Measurements from ENCODE around the gene CCDC33.
A peak's percentile ranks its signal among the peaks of the same experiment; 100 is the strongest.

CCDC33 gene

GRCh38 chr15:74311734-74312444 lies 75.8 kb downstream of the CCDC33 start:
- DNase-seq (ENCODE audit: low read depth) = peak; percentile 54

DNA sequence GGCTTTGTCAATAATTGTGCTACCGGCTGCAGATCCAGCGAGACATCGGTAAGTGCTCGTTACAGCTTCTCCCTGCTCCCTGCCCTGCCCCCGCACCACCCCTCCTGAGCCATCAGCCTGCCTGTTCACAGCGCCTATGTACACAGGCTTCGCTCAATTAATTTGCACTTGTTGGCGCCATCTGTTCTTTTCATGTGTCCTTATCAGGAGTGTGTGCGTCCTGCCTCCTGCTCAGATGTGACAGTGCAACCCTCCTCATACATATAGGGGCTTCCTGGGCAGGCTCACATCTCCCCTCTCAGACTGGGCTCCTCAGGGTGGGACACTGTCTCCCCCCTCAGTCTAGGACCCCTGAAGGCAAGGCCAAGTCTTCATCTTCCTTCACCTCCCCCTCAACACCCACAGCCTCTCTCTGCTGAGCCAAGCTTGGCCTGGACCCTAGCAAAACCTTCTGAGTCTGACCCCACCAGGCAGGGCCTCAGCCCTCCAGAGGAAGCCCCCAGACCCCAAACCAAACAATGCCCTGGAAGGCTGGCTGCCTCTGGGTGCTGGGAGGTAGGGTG lies 76.4 kb downstream of the CCDC33 start:
- no peak for DNase-seq (ENCODE audit: low read depth)

- no peak for DNase-seq (ENCODE audit: low read depth)
Observed at GRCh38 chr15:74313889-74314288, 77.8 kb downstream of the CCDC33 start.

GRCh38 chr15:74314795-74315438 lies 78.8 kb downstream of the CCDC33 start:
- DNase-seq (ENCODE audit: low read depth) = no peak

DNA sequence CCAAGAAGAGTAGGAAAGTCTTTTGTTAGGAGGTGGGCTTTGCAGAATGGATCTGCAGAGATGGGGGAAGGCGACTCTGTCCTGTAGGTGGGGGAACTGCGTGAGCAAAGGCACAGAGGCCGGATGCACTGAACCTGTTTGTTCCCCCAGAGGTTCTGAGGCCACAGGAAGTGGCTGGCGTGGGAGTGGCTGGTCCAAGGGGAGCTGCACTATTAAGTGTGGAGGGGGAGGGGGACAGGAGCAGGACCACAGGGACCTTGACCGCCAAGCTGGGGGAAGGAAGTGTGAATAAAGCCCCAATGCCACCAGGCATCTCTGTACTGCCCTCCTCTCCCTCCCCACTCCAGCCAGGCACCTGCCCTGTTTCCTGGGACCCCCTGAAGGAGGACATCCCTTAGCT lies 79.5 kb downstream of the CCDC33 start:
- DNase-seq (ENCODE audit: low read depth) = no peak

DNA sequence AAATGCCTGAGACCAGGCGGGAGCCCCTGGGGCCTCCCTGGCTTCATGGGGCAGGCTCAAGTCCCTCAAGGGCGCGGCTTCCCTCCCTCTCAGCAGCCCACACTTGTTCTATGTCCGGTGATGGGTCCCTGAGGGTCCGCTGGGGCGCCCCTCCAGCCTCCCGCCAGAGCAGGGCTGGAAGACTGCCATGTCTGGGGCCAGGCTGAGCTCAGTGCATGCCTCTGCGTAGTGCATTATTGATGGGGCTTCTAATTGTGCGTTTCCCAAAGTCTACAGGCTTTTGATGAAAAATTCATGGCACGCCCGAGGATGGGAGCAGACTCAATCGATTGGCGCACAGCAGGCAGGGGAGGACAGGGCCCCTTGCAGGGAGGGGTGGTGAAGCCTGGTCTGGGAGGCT lies 80.0 kb downstream of the CCDC33 start:
- no peak for DNase-seq (ENCODE audit: low read depth)

DNA sequence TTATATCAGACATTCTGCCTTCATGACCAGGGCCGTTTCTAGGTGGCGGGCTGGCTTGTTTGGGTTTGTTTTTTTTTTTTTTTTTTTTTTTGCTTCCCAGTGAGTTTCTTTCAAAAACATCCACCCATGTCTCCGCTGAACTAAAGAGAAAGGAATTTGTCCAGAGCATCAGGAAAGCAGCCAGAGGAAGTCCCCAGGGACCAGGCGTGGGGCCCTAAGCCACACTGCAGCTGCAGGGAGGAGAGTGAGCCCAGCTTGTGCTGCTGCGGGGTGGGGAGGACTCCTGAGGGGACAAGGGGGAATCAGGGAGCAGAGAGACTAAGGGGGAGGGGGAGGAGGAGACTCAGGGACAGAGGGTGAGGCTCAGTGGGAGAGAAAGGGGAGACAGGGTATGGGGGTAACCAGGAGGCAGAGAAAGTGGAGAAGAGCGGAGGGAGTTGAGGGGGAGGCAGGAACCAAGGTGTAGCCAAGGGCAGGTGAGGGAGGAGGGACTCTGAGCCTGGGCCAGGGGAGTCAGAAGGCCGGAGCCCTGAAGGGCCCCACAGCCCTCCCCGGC lies 81.8 kb downstream of the CCDC33 start:
- peak; percentile 94 for DNase-seq (ENCODE audit: low read depth)

- DNase-seq (ENCODE audit: low read depth) = no peak
Observed at GRCh38 chr15:74318376-74319137, 82.4 kb downstream of the CCDC33 start.

- DNase-seq (ENCODE audit: low read depth) = no peak
Observed at GRCh38 chr15:74319138-74319460, 83.0 kb downstream of the CCDC33 start.

DNA sequence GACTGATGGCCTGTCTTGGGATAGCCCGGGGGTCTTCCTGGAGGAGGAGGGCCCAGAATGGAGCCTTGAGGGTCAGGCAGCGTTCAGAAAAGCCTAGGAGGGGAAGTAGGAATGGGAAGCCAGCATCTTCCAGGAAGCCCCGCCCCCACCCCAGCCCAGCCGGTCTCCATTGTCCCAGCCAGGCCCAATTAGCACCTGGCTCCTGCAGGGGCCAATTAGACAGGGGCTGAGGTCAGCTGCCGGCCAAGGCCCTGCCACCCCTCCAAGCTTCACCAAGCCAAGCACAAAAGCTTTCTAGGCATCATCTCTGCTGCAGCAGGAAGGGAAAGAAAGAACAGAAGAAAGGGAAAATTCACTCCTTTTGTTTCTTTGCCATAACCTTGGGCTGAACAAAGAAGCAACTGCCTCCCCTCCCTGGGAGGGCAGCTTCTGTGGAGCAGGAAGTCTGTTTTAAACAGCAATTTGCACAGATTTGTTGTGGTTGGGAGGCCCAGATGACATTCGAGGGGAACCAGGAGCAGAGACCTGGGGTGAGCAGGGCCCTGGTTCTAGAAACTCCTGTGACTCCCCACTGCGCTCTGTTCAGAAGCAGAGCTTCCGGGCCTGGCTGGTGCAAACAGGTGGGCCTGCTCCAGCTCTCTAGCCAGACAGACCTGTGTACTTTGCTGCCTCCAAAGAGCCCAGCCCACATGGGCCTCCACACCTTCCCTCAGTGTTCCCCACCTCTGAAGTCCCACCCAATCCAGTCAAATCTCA lies 83.6 kb downstream of the CCDC33 start:
- no peak for DNase-seq (ENCODE audit: low read depth)

GRCh38 chr15:74320352-74321247 lies 84.5 kb downstream of the CCDC33 start:
- peak; percentile 57 for DNase-seq (ENCODE audit: low read depth)

DNA sequence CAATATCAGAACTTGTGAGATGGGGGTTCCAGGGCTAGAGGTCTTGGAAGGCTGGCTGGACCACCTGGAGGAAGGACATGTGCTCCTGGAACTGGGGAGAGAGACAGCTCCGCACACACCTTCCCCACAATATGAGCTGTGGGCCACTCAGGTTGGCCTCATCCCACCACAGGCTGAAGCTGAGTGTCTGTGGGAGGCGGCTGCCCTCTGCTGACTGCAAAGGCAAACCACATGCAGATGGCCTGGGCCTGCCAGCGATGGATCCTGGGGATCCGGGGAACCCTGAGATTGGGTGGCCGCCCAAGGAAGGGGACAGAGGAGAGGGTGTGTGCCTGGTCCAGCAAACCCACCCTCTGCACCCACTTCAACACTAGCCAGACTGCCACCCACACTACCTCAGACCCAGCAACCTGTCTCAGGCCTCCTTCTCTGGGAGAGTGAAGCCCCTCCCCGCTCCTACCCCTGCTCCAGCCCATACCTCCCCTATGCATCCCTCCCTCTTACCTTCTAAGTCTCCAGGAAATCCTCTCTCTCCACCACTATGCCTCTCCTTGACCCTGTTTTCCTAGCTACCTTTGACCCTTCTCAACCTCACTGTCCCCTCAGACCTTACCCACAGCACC lies 86.5 kb downstream of the CCDC33 start:
- peak; percentile 67 for DNase-seq (ENCODE audit: low read depth)

GRCh38 chr15:74324714-74325113 lies 88.6 kb downstream of the CCDC33 start:
- no peak for DNase-seq (ENCODE audit: low read depth)

DNA sequence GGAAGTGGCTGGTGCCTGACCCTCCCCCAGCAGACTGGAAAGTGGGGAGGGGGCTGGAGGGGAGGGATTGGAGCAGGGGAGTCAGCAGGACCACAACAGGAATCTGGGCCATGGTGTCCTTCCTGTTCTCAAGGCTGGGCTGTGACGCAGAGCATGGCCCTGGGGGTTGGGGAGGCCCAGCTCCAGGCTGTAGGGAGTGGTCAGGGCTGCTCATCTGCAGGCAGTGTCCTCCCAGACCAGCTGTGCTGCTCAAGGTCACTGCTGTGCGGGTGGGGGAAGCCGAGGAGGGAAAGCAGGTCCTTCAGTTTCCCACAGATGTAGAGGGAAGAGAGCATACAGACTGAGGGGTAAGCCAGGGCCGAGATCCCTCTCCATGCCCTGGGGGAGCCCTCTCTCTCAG lies 90.6 kb downstream of the CCDC33 start:
- no peak for DNase-seq (ENCODE audit: low read depth)

- peak; percentile 31 for DNase-seq (ENCODE audit: low read depth)
Observed at GRCh38 chr15:74327756-74328155, 91.6 kb downstream of the CCDC33 start.

- no peak for DNase-seq (ENCODE audit: low read depth)
Observed at GRCh38 chr15:74328331-74329056, 92.4 kb downstream of the CCDC33 start.

GRCh38 chr15:74330861-74331408 lies 94.8 kb downstream of the CCDC33 start:
- no peak for DNase-seq (ENCODE audit: low read depth)

DNA sequence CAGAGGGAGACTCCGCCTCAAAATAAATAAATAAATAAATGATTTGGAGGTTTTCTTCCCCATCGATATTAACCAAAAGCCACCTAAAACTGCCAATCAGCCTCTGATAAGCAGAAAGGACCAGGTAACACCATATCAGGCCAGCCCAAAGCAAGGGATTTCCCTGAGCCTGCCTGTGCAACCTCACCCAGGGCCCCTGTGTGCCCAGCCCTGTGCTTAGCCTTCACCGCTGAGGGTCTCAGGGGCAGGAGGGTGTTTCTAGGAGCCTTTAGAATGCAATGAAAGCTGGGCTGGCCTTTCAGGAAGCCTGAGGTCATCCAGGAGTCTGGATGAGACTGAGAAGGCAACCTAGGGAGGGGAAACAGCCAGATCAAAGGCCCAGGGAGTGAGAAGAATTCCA lies 95.9 kb downstream of the CCDC33 start:
- no peak for DNase-seq (ENCODE audit: low read depth)

GRCh38 chr15:74332611-74333010 lies 96.5 kb downstream of the CCDC33 start:
- DNase-seq (ENCODE audit: low read depth) = no peak

All from EH (cell line).